ENCODE measurements around the gene TFDP2.

GRCh38 chr3:141971571-141971970 lies 177.8 kb downstream of the TFDP2 start:
- no peak for TF ChIP-seq CTCF (conservative IDR thresholded peaks at IDR 0.05; ENCODE audit: low read length)
- no peak for TF ChIP-seq EZH2phosphoT487 (IDR thresholded peaks at IDR 0.05; ENCODE audit: borderline replicate concordance, low read depth, low read length)
